GM12878 (cell line): ENCODE results near the gene IDH3B. TPM values are rescaled to one million over a fixed set of nuclear protein-coding genes. Genes with fewer than 3 reads are reported as not detected.

Source experiments
- BRCA1 ChIP-seq: IDR thresholded peaks from 2 replicates; pipeline ENCODE4 v1.6.1; 2011; ENCODE audit warnings: low read depth, low read length, improper control_type of control experiment
- CHD2 ChIP-seq: IDR thresholded peaks from 2 replicates; pipeline ENCODE4 v1.6.1; 2011; ENCODE audit warnings: low read depth, low read length, improper control_type of control experiment, borderline replicate concordance
- ESRRA ChIP-seq: IDR thresholded peaks from 2 replicates; pipeline ENCODE4 v1.6.1; 2012; ENCODE audit warnings: mild to moderate bottlenecking, low read length, improper control_type of control experiment
- EZH2 ChIP-seq: IDR thresholded peaks from 2 replicates; pipeline ENCODE4 v1.6.1; 2012; ENCODE audit warnings: low read depth, mild to moderate bottlenecking, control low read depth, inconsistent platforms, low read length, borderline replicate concordance; ENCODE audit not compliant: control insufficient read depth
- GATAD2B ChIP-seq: fragments of 450-650 bp; conservative IDR thresholded peaks from 2 replicates; pipeline ENCODE4 v1.6.1; 2017; ENCODE audit warnings: low read depth, mild to moderate bottlenecking, moderate library complexity
- HDAC2 ChIP-seq: fragments of 200-600 bp; sonication (generic); IDR thresholded peaks from 2 replicates; pipeline ENCODE4 v1.6.1; 2017
- IKZF1 ChIP-seq: fragments of 450-650 bp; conservative IDR thresholded peaks from 2 replicates; pipeline ENCODE4 v1.6.1; 2017; ENCODE audit warnings: antibody characterized with exemption, mild to moderate bottlenecking
- IRF4 ChIP-seq: IDR thresholded peaks from 2 replicates; pipeline ENCODE4 v1.6.1; 2011; ENCODE audit warnings: low read depth, low read length
- JUNB ChIP-seq: IDR thresholded peaks from 2 replicates; pipeline ENCODE4 v1.6.1; 2016; ENCODE audit warnings: antibody characterized with exemption, mild to moderate bottlenecking
- MYB ChIP-seq: fragments of 150-350 bp; IDR thresholded peaks from 2 replicates; pipeline ENCODE4 v1.6.1; 2014; ENCODE audit warnings: mild to moderate bottlenecking, low read depth, low read length, borderline replicate concordance
- MYC ChIP-seq: IDR thresholded peaks from 2 replicates; pipeline ENCODE4 v1.6.1; 2011; ENCODE audit warnings: mild to moderate bottlenecking, low read length, moderate library complexity, inconsistent platforms; ENCODE audit not compliant: insufficient read depth, insufficient replicate concordance, insufficient read length, severe bottlenecking
- NBN ChIP-seq: fragments of 450-650 bp; IDR thresholded peaks from 2 replicates; pipeline ENCODE4 v1.6.1; 2016
- NFYA ChIP-seq: IDR thresholded peaks from 2 replicates; pipeline ENCODE4 v1.6.1; 2011; ENCODE audit warnings: low read depth, mild to moderate bottlenecking, low read length, improper control_type of control experiment, borderline replicate concordance
- PAX5 ChIP-seq: IDR thresholded peaks from 2 replicates; pipeline ENCODE4 v1.6.1; 2011; ENCODE audit warnings: low read depth, low read length, borderline replicate concordance
- POU2F2 ChIP-seq: IDR thresholded peaks from 3 replicates; pipeline ENCODE4 v1.6.1; 2011; ENCODE audit warnings: low read depth, mild to moderate bottlenecking, low read length, borderline replicate concordance
- SMAD5 ChIP-seq: IDR thresholded peaks from 2 replicates; pipeline ENCODE4 v1.6.1; 2016; ENCODE audit warnings: antibody characterized with exemption, low read depth
- SREBF1 ChIP-seq: IDR thresholded peaks from 2 replicates; pipeline ENCODE4 v1.6.1; 2012; ENCODE audit warnings: mild to moderate bottlenecking, low read length
- SREBF2 ChIP-seq: IDR thresholded peaks from 2 replicates; pipeline ENCODE4 v1.6.1; 2012; ENCODE audit warnings: mild to moderate bottlenecking, low read length
- TCF12 ChIP-seq: IDR thresholded peaks from 2 replicates; pipeline ENCODE4 v1.6.1; 2011; ENCODE audit warnings: low read depth, mild to moderate bottlenecking, low read length
- TCF3 ChIP-seq: IDR thresholded peaks from 2 replicates; pipeline ENCODE4 v1.6.1; 2012; ENCODE audit warnings: low read depth, mild to moderate bottlenecking, low read length, borderline replicate concordance; ENCODE audit not compliant: insufficient read depth
- YBX1 ChIP-seq: fragments of 450-650 bp; IDR thresholded peaks from 2 replicates; pipeline ENCODE4 v1.6.1; 2016; ENCODE audit warnings: antibody characterized with exemption
- YY1 ChIP-seq: IDR thresholded peaks from 2 replicates; pipeline ENCODE4 v1.6.1; 2011; ENCODE audit warnings: low read depth, mild to moderate bottlenecking, low read length
- ZNF207 ChIP-seq: fragments of 450-650 bp; IDR thresholded peaks from 2 replicates; pipeline ENCODE4 v1.6.1; 2014; ENCODE audit warnings: antibody characterized with exemption, mild to moderate bottlenecking, borderline replicate concordance
- ZNF217 ChIP-seq: fragments of 450-650 bp; IDR thresholded peaks from 2 replicates; pipeline ENCODE4 v1.6.1; 2017; ENCODE audit warnings: antibody characterized with exemption, mild to moderate bottlenecking
- polyA plus RNA-seq, 11 experiments: library from polyadenylated mRNA; depleted of rRNA in 4 of 11; unstranded in 6 of 11; stranded (reverse) in 5 of 11; fragments of >200 nt; fragmentation: Nextera tagmentation in 4 of 11; fragmentation: Illumina TruSeq in 1 of 11; extraction: Ambion mirVana in 4 of 11; extraction: Trizol in 1 of 11; gene quantifications; 1 replicate in 1 of 11; 2 replicates in 10 of 11; pipeline versions ENCODE4 v1.2.1 to v1.2.3, GENCODE V29; 2011 to 2016; ENCODE audit warnings: inconsistent platforms in 2 of 11, missing spikeins in 2 of 11, low read depth in 1 of 11
- total RNA-seq, 4 experiments: library from RNA; depleted of rRNA in 3 of 4; stranded (reverse); fragments of >200 nt in 3 of 4; fragmentation: Illumina TruSeq in 1 of 4; extraction: Trizol in 1 of 4; gene quantifications; 2 replicates each; pipeline versions ENCODE4 v1.2.1 to v1.2.3, GENCODE V29; 2013 to 2021
- TF ChIP-seq, protein P1 (sequence below): fragments of 150-350 bp; IDR thresholded peaks from 2 replicates; pipeline ENCODE4 v1.6.1; 2014; ENCODE audit warnings: mild to moderate bottlenecking, low read depth, low read length
- TF ChIP-seq, protein P2 (sequence below): fragments of 450-650 bp; IDR thresholded peaks from 2 replicates; pipeline ENCODE4 v1.6.1; 2017; ENCODE audit warnings: mild to moderate bottlenecking, moderate library complexity

The IDH3B gene
- total and polyA plus RNA-seq, 10 of the 15 experiments (the other 5 are each of a cell fraction or from before 2014, with no cell fraction given): 65.3 to 177 (median 121) TPM

GRCh38 chr20:2663887-2664719, at the start of gene IDH3B (continued):
- TF ChIP-seq, protein P1, sequence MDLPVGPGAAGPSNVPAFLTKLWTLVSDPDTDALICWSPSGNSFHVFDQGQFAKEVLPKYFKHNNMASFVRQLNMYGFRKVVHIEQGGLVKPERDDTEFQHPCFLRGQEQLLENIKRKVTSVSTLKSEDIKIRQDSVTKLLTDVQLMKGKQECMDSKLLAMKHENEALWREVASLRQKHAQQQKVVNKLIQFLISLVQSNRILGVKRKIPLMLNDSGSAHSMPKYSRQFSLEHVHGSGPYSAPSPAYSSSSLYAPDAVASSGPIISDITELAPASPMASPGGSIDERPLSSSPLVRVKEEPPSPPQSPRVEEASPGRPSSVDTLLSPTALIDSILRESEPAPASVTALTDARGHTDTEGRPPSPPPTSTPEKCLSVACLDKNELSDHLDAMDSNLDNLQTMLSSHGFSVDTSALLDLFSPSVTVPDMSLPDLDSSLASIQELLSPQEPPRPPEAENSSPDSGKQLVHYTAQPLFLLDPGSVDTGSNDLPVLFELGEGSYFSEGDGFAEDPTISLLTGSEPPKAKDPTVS: no peak
- no peak for TF ChIP-seq JUNB
- TF ChIP-seq BRCA1: no peak
- TF ChIP-seq MYB: no peak
- no peak for TF ChIP-seq MYC
- peak; percentile 95 for TF ChIP-seq NBN
- TF ChIP-seq ZNF217: no peak
- 0 out of 2 replicates have a peak, but pooled peaks have one; percentile 66 for TF ChIP-seq HDAC2
- TF ChIP-seq SMAD5: peak; percentile 94
- peak; percentile 53; the same call in 2 of the 3 replicates for TF ChIP-seq POU2F2
- no peak; the same call in 1 of the 2 replicates for TF ChIP-seq ESRRA
- TF ChIP-seq TCF3: no peak
- no peak for TF ChIP-seq YBX1
- TF ChIP-seq, protein P2, sequence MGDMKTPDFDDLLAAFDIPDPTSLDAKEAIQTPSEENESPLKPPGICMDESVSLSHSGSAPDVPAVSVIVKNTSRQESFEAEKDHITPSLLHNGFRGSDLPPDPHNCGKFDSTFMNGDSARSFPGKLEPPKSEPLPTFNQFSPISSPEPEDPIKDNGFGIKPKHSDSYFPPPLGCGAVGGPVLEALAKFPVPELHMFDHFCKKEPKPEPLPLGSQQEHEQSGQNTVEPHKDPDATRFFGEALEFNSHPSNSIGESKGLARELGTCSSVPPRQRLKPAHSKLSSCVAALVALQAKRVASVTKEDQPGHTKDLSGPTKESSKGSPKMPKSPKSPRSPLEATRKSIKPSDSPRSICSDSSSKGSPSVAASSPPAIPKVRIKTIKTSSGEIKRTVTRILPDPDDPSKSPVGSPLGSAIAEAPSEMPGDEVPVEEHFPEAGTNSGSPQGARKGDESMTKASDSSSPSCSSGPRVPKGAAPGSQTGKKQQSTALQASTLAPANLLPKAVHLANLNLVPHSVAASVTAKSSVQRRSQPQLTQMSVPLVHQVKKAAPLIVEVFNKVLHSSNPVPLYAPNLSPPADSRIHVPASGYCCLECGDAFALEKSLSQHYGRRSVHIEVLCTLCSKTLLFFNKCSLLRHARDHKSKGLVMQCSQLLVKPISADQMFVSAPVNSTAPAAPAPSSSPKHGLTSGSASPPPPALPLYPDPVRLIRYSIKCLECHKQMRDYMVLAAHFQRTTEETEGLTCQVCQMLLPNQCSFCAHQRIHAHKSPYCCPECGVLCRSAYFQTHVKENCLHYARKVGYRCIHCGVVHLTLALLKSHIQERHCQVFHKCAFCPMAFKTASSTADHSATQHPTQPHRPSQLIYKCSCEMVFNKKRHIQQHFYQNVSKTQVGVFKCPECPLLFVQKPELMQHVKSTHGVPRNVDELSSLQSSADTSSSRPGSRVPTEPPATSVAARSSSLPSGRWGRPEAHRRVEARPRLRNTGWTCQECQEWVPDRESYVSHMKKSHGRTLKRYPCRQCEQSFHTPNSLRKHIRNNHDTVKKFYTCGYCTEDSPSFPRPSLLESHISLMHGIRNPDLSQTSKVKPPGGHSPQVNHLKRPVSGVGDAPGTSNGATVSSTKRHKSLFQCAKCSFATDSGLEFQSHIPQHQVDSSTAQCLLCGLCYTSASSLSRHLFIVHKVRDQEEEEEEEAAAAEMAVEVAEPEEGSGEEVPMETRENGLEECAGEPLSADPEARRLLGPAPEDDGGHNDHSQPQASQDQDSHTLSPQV: no peak
- TF ChIP-seq SREBF1: no peak
- peak; percentile 73; the same call in 1 of the 2 replicates for TF ChIP-seq CHD2
- TF ChIP-seq ZNF207: peak; percentile 51; the same call in 1 of the 2 replicates
- TF ChIP-seq SREBF2: peak; percentile 37; the same call in 1 of the 2 replicates
- TF ChIP-seq IRF4: 0 out of 2 replicates have a peak, but pooled peaks have one; percentile 19
- no peak for TF ChIP-seq EZH2
- TF ChIP-seq NFYA: no peak
- TF ChIP-seq GATAD2B: 0 out of 2 replicates have a peak, but pooled peaks have one; percentile 51
- TF ChIP-seq IKZF1: peak; percentile 85
- TF ChIP-seq TCF12: peak; percentile 58; the same call in 1 of the 2 replicates
- TF ChIP-seq YY1: peak; percentile 100
- TF ChIP-seq PAX5: 0 out of 2 replicates have a peak, but pooled peaks have one; percentile 20
- TF ChIP-seq, all 136 proteins: peak for 59
